Keratinocyte (primary cell): ENCODE data around the gene AP5Z1. TPM values are rescaled to one million over a fixed set of nuclear protein-coding genes. Genes with fewer than 3 reads are reported as not detected.

Source experiments
- DNase-seq: peaks from one replicate; pipeline ENCODE4 v3.0.0-alpha.2; 2011; ENCODE audit warnings: low read depth, missing footprints, low spot score
- FAIRE-seq: peaks from 2 replicates; lab custom pipeline; 2011; peaks lifted over from hg19 to GRCh38; lab: Jason Lieb, UNC
- H2AFZ ChIP-seq: 2 replicates; pipeline ENCODE4 v1.6.0; 2012; ENCODE audit warnings: low read length, control low read depth, inconsistent platforms; ENCODE audit not compliant: control insufficient read depth
- H3K27ac ChIP-seq: 2 replicates; pipeline ENCODE4 v1.5.1; 2011; ENCODE audit warnings: low read length; ENCODE audit not compliant: control insufficient read depth, insufficient read depth
- H3K27me3 ChIP-seq: 3 replicates; pipeline ENCODE4 v1.6.0; 2011; ENCODE audit warnings: low read length; ENCODE audit not compliant: control insufficient read depth, insufficient read depth; ENCODE audit errors: extremely low read depth
- H3K36me3 ChIP-seq, 2 experiments: 2 replicates in 1 of 2; 3 replicates in 1 of 2; pipeline ENCODE4 v1.5.1; 2011; ENCODE audit warnings: low read length in 2 of 2, mild to moderate bottlenecking in 1 of 2; ENCODE audit not compliant: control insufficient read depth in 2 of 2, insufficient read depth in 2 of 2; ENCODE audit errors: extremely low read depth in 1 of 2
- H3K4me1 ChIP-seq: 3 replicates; pipeline ENCODE4 v1.5.1; 2011; ENCODE audit warnings: low read length; ENCODE audit not compliant: control insufficient read depth, insufficient read depth; ENCODE audit errors: extremely low read depth
- H3K4me2 ChIP-seq: 3 replicates; pipeline ENCODE4 v1.6.0; 2011; ENCODE audit warnings: low read depth, low read length; ENCODE audit not compliant: control insufficient read depth, insufficient read depth; ENCODE audit errors: extremely low read depth
- H3K4me3 ChIP-seq, 3 experiments: fragments of 200-600 bp in 1 of 3; sonication (generic) in 1 of 3; 2 replicates in 2 of 3; 3 replicates in 1 of 3; pipeline ENCODE4 v1.5.1; 2011 to 2016; ENCODE audit warnings: low read length in 3 of 3, mild to moderate bottlenecking in 3 of 3, control low read depth in 2 of 3, inconsistent platforms in 1 of 3, low read depth in 1 of 3, mixed read lengths in 1 of 3, mixed run types in 1 of 3, moderate library complexity in 1 of 3; ENCODE audit not compliant: control insufficient read depth in 2 of 3, insufficient read depth in 2 of 3; ENCODE audit errors: extremely low read depth in 1 of 3
- H3K79me2 ChIP-seq: 2 replicates; pipeline ENCODE4 v1.6.0; 2012; ENCODE audit warnings: low read length; ENCODE audit not compliant: control insufficient read depth, insufficient read depth
- H3K9ac ChIP-seq: 3 replicates; pipeline ENCODE4 v1.6.0; 2011; ENCODE audit warnings: low read length; ENCODE audit not compliant: control insufficient read depth, insufficient read depth; ENCODE audit errors: extremely low read depth
- H3K9me1 ChIP-seq: 3 replicates; pipeline ENCODE4 v1.6.0; 2011; ENCODE audit warnings: low read length; ENCODE audit not compliant: control insufficient read depth, insufficient read depth; ENCODE audit errors: extremely low read depth
- H3K9me3 ChIP-seq: 2 replicates; pipeline ENCODE4 v1.5.1; 2012; ENCODE audit warnings: low read depth, low read length; ENCODE audit not compliant: control insufficient read depth
- H4K20me1 ChIP-seq: 3 replicates; pipeline ENCODE4 v1.6.0; 2011; ENCODE audit warnings: low read length; ENCODE audit not compliant: control insufficient read depth, insufficient read depth; ENCODE audit errors: extremely low read depth
- EZH2 ChIP-seq: IDR thresholded peaks from one replicate; pipeline ENCODE4 v1.6.1; 2012; ENCODE audit warnings: inconsistent platforms, mild to moderate bottlenecking, low read length, moderate library complexity
- dilution Hi-C: fragments of 300-500 bp; cut with MboI; formaldehyde crosslinking; loops from one replicate; pipeline ENCODE4 v1.7.0; 2020; ENCODE audit warnings: low sequenced_read_pairs; ENCODE audit not compliant: extremely low pct_ligation_motif_present
- polyA plus RNA-seq, 5 experiments: library from polyadenylated mRNA; depleted of rRNA in 3 of 5; stranded (reverse) in 3 of 5; stranded (forward) in 1 of 5; unstranded in 1 of 5; fragments of >200 nt; gene quantifications; 1 replicate in 1 of 5; 2 replicates in 3 of 5; 3 replicates in 1 of 5; pipeline versions ENCODE4 v1.2.1 to v1.2.3, GENCODE V29; 2011 to 2012; ENCODE audit warnings: missing spikeins in 2 of 5, low read depth in 1 of 5, low replicate concordance in 1 of 5
- TF ChIP-seq, protein P1 (sequence below), 3 experiments: IDR thresholded peaks in 1 of 3; conservative IDR thresholded peaks in 1 of 3; optimal IDR thresholded peaks in 1 of 3; 2 replicates in 2 of 3; 3 replicates in 1 of 3; pipeline versions ENCODE3 to v1.5.1; 2011; ENCODE audit warnings: low read length in 3 of 3, mild to moderate bottlenecking in 3 of 3, moderate library complexity in 2 of 3, control low read depth in 1 of 3, inconsistent platforms in 1 of 3; ENCODE audit not compliant: insufficient read depth in 2 of 3; ENCODE audit errors: extremely low read depth in 1 of 3

Gene AP5Z1
- polyA plus RNA-seq, 1 donor (not counting 4 experiments of a cell fraction or from before 2014, with no cell fraction given), result 12.6 TPM

DNA sequence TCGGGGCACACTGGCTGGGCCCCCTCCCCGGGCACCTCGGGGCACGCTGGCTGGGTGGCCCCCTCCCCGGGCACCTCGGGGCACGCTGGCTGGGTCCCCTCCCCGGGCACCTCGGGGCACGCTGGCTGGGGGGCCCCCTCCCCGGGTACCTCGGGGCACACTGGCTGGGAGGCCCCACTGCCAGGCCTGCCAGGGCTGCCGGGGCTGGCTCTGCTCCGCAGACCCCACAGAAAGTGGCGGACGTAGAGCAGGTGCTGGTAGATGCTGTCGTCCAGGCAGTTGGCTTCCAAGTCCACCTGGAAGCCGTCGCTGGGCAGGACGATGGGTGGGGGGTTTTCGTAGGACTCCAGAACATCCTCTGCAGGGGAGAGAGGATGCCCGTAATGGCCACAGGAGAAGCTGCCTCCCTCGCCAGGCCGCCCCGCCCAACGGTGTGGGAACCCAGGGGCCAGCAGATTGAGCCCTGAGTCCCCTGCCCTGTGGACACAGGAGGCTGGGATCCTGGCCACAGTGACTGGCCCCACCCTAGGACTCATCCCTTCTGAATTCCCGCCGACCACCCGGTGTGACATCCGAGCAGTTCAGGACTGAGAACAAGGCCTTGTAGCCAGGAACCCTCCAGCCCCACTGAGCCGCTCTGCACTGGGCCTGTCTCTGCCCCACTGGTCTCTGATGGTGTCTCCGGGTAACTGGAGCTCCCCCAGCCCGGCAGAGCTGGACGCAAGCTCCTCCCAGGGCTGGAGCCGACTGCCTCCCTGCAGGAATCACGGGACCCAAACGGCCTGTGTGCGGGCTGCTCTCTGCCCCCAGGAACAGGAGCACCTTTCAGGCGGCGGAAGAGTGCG lies 28.2 kb downstream of the AP5Z1 start:
- H3K27ac ChIP-seq, result no peak overlapping the region

DNA sequence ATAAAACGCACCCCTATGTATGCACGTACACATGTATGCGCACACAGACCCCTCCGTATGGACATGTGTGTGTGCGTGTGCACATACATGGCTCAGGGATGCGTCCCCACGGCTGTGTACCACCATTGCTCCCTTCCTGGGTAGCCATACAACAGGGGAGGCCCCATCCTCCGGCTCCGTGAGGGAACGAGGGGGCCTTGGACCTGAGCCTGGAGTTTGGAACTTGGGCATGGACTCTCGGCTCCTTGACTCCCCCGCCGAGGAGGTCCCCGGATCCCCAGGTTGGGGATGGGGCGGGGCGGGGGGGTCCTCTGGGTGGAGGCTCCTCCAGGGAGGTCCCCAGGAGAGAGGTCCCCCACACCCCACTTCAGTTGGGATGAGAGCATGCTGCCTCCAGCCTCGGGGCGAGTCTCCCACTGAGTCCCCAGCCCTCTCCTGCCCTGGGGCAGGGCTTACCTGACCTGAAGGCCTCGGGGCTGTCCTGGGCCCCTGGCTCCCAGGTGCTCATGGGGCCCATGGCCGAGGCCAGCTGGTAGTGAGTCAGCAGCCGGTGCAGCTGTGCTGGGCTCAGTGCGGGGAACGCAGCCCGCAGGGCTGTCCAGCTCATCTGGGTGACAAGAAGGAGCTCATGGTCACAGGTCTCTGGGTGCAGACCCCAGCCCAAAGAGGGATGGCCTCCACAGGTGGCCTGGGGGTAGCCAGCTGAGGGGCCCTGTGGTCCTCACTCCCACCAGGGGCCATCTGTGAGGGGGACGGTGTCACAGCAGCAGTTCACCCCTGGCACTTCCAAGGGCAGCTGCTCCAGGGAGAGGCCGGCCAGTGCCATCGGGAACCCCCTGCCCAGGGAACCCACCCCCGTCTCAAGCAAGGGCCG lies 29.9 kb downstream of the AP5Z1 start:
- H3K27me3 ChIP-seq, result peaks cover 30% of the 10 kb centered on the region
- TF ChIP-seq EZH2, result no peak
- TF ChIP-seq, protein P1, sequence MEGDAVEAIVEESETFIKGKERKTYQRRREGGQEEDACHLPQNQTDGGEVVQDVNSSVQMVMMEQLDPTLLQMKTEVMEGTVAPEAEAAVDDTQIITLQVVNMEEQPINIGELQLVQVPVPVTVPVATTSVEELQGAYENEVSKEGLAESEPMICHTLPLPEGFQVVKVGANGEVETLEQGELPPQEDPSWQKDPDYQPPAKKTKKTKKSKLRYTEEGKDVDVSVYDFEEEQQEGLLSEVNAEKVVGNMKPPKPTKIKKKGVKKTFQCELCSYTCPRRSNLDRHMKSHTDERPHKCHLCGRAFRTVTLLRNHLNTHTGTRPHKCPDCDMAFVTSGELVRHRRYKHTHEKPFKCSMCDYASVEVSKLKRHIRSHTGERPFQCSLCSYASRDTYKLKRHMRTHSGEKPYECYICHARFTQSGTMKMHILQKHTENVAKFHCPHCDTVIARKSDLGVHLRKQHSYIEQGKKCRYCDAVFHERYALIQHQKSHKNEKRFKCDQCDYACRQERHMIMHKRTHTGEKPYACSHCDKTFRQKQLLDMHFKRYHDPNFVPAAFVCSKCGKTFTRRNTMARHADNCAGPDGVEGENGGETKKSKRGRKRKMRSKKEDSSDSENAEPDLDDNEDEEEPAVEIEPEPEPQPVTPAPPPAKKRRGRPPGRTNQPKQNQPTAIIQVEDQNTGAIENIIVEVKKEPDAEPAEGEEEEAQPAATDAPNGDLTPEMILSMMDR (optimal IDR thresholded peaks at IDR 0.05 in 1 of 3, IDR thresholded peaks at IDR 0.05 in 1 of 3, conservative IDR thresholded peaks at IDR 0.05 in 1 of 3; ENCODE audit: extremely low read depth in 1 of 3, insufficient read depth in 2 of 3, low read length in 3 of 3), result no peak
- no peak overlapping the region for H3K4me2 ChIP-seq
- no peaks in the 10 kb centered on the region for H3K9me1 ChIP-seq
- FAIRE-seq (no peak), DNase-seq (no peak)
- H3K4me3 ChIP-seq, result no peak overlapping the region
- dilution Hi-C loops, result no loop called here
- no peaks in the 10 kb centered on the region for H3K9me3 ChIP-seq
- H3K79me2 ChIP-seq, result no peaks in the 10 kb centered on the region
- no peak overlapping the region for H3K9ac ChIP-seq
- no peak overlapping the region for H3K27ac ChIP-seq
- no peak overlapping the region for H2AFZ ChIP-seq
- no peaks in the 10 kb centered on the region for H3K4me1 ChIP-seq
- H3K36me3 ChIP-seq, result no peaks in the 10 kb centered on the region
- no peaks in the 10 kb centered on the region for H4K20me1 ChIP-seq

More for the DNA sequence above, 28.2 kb downstream of the AP5Z1 start:
- FAIRE-seq (no peak), DNase-seq (no peak)
- Histone ChIP-seq H2AFZ (no peak overlapping the region), H3K36me3 (no peaks in the 10 kb centered on the region), H3K4me2 (no peak overlapping the region), H3K9ac (no peak overlapping the region), H4K20me1 (no peaks in the 10 kb centered on the region), H3K4me1 (no peaks in the 10 kb centered on the region), H3K4me3 (no peak overlapping the region), H3K27me3 (peaks cover 28% of the 10 kb centered on the region), H3K9me3 (no peaks in the 10 kb centered on the region), H3K9me1 (no peaks in the 10 kb centered on the region), H3K79me2 (no peaks in the 10 kb centered on the region)
- dilution Hi-C loops, result no loop called here
- TF ChIP-seq, protein P1 (optimal IDR thresholded peaks at IDR 0.05 in 1 of 3, IDR thresholded peaks at IDR 0.05 in 1 of 3, conservative IDR thresholded peaks at IDR 0.05 in 1 of 3; ENCODE audit: extremely low read depth in 1 of 3, insufficient read depth in 2 of 3, low read length in 3 of 3), result no peak
- no peak for TF ChIP-seq EZH2
